GM23338 (cell line): ENCODE results near the gene RAPGEF4. TPM values are rescaled to one million over a fixed set of nuclear protein-coding genes. Genes with fewer than 3 reads are reported as not detected.

Experiments used
- ATAC-seq: fragments of 200-7000 bp; cut with Tn5 transposase; 3 replicates; pipeline ENCODE4 v1.9.1; 2020
- DNase-seq: peaks from one replicate; pipeline ENCODE4 v3.0.0-alpha.2; 2015; ENCODE audit warnings: low spot score
- H2AFZ ChIP-seq: fragments of 200-600 bp; sonication (generic); 2 replicates; pipeline ENCODE4 v1.8.0; 2016; ENCODE audit warnings: antibody characterized with exemption, mild to moderate bottlenecking, moderate library complexity
- H3F3A ChIP-seq: fragments of 200-600 bp; sonication (generic); replicated peaks from 2 replicates; pipeline ENCODE4 v1.8.0; 2017; ENCODE audit warnings: antibody characterized with exemption, mixed run types, low read depth
- H3K27ac ChIP-seq: fragments of 200-600 bp; sonication (generic); 2 replicates; pipeline ENCODE4 v1.6.1; 2016; ENCODE audit warnings: low read depth
- H3K27me3 ChIP-seq: fragments of 200-600 bp; sonication (generic); 2 replicates; pipeline ENCODE4 v1.8.0; 2016; ENCODE audit warnings: mild to moderate bottlenecking, mixed run types, moderate library complexity; ENCODE audit not compliant: insufficient read depth
- H3K36me3 ChIP-seq: fragments of 200-600 bp; sonication (generic); 2 replicates; pipeline ENCODE4 v1.8.0; 2016; ENCODE audit warnings: mild to moderate bottlenecking; ENCODE audit not compliant: insufficient read depth
- H3K4me1 ChIP-seq: fragments of 200-600 bp; sonication (generic); 2 replicates; pipeline ENCODE4 v1.8.0; 2016; ENCODE audit warnings: mild to moderate bottlenecking, moderate library complexity; ENCODE audit not compliant: insufficient read depth
- H3K4me2 ChIP-seq: fragments of 200-600 bp; sonication (generic); 2 replicates; pipeline ENCODE4 v1.7.1; 2017; ENCODE audit warnings: mixed run types
- H3K4me3 ChIP-seq: fragments of 200-600 bp; sonication (generic); 2 replicates; pipeline ENCODE4 v1.6.1; 2016; ENCODE audit warnings: mixed run types
- H3K79me2 ChIP-seq: fragments of 200-600 bp; sonication (generic); replicated peaks from 2 replicates; pipeline ENCODE4 v1.8.0; 2017; ENCODE audit warnings: mild to moderate bottlenecking; ENCODE audit not compliant: insufficient read depth
- H3K9me2 ChIP-seq: fragments of 200-600 bp; sonication (generic); 2 replicates; pipeline ENCODE4 v1.8.0; 2017; ENCODE audit not compliant: insufficient read depth
- H4K20me1 ChIP-seq: fragments of 200-600 bp; sonication (generic); replicated peaks from 2 replicates; pipeline ENCODE4 v1.8.0; 2017; ENCODE audit warnings: mild to moderate bottlenecking; ENCODE audit not compliant: insufficient read depth
- H3K27ac Mint-ChIP-seq: 2 replicates; pipeline ENCODE4 v1.8.0; 2020; ENCODE audit warnings: inconsistent platforms, mild to moderate bottlenecking, moderate library complexity, mixed read lengths
- H3K27me3 Mint-ChIP-seq: 3 replicates; pipeline ENCODE4 v1.8.0; 2022; ENCODE audit warnings: low read depth, mild to moderate bottlenecking, moderate library complexity, mixed read lengths, inconsistent platforms; ENCODE audit not compliant: insufficient read depth, poor library complexity
- H3K36me3 Mint-ChIP-seq: 3 replicates; pipeline ENCODE4 v1.8.0; 2021; ENCODE audit warnings: low read depth, mild to moderate bottlenecking, inconsistent platforms, moderate library complexity, mixed read lengths
- H3K4me1 Mint-ChIP-seq: 3 replicates; pipeline ENCODE4 v1.8.0; 2020; ENCODE audit warnings: mild to moderate bottlenecking, inconsistent platforms, mixed read lengths
- H3K4me3 Mint-ChIP-seq: 3 replicates; pipeline ENCODE4 v1.8.0; 2021; ENCODE audit warnings: moderate library complexity, mild to moderate bottlenecking, inconsistent platforms, mixed read lengths
- H3K9me3 Mint-ChIP-seq: 3 replicates; pipeline ENCODE4 v1.8.0; 2020; ENCODE audit warnings: moderate library complexity, mild to moderate bottlenecking, inconsistent platforms, mixed read lengths
- CREB1 ChIP-seq: fragments of 250-450 bp; sonication (Bioruptor Pico); IDR thresholded peaks from 2 replicates; pipeline ENCODE4 v1.5.0; 2020; ENCODE audit warnings: low read depth, mild to moderate bottlenecking, moderate library complexity
- EZH2 ChIP-seq: fragments of 200-600 bp; sonication (generic); IDR thresholded peaks from one replicate; pipeline ENCODE4 v1.8.0; 2017; ENCODE audit warnings: antibody characterized with exemption, mild to moderate bottlenecking, low read depth; ENCODE audit not compliant: unreplicated experiment
- EZH2phosphoT487 ChIP-seq: fragments of 200-600 bp; sonication (generic); IDR thresholded peaks from one replicate; pipeline ENCODE4 v1.8.1; 2018; ENCODE audit warnings: antibody characterized with exemption; ENCODE audit not compliant: unreplicated experiment
- JUNB ChIP-seq: IDR thresholded peaks from one replicate; pipeline ENCODE4 v1.6.1; 2016; ENCODE audit warnings: antibody characterized with exemption; ENCODE audit not compliant: unreplicated experiment
- NANOG ChIP-seq: IDR thresholded peaks from 2 replicates; pipeline ENCODE4 v1.6.1; 2016; ENCODE audit warnings: antibody characterized with exemption, borderline replicate concordance
- ZNF114 ChIP-seq: fragments of 250-450 bp; sonication (Bioruptor Pico); IDR thresholded peaks from 2 replicates; pipeline ENCODE4 v1.5.0; 2020; ENCODE audit warnings: mild to moderate bottlenecking, moderate library complexity
- ZNF331 ChIP-seq: fragments of 250-450 bp; sonication (Bioruptor Pico); IDR thresholded peaks from 2 replicates; pipeline ENCODE4 v1.5.0; 2020; ENCODE audit warnings: low read depth, mild to moderate bottlenecking, moderate library complexity
- polyA plus RNA-seq: library from polyadenylated mRNA; unstranded; fragments of >200 nt; fragmentation: Nextera tagmentation; extraction: Ambion mirVana; gene quantifications from 2 replicates; pipeline ENCODE4 v1.2.1, GENCODE V29; 2016
- total RNA-seq: library from RNA; depleted of rRNA; stranded (reverse); fragments of >200 nt; shearing (Covaris generic); gene quantifications from 2 replicates; pipeline ENCODE4 v1.2.3, GENCODE V29; 2014
- TF ChIP-seq, protein P1 (sequence below): fragments of 250-450 bp; sonication (Bioruptor Pico); IDR thresholded peaks from 2 replicates; pipeline ENCODE4 v1.5.0; 2020; ENCODE audit warnings: mild to moderate bottlenecking, moderate library complexity
- TF ChIP-seq, protein P2 (sequence below), 2 experiments: fragments of 200-600 bp in 1 of 2; sonication (generic) in 1 of 2; conservative IDR thresholded peaks; 2 replicates each; pipeline versions ENCODE4 v1.5.1 to v1.6.1; 2016 to 2017; ENCODE audit warnings: antibody characterized with exemption in 2 of 2, low read depth in 2 of 2, mild to moderate bottlenecking in 2 of 2, moderate library complexity in 1 of 2
- TF ChIP-seq, protein P3 (sequence below): IDR thresholded peaks from 2 replicates; pipeline ENCODE4 v1.6.1; 2016; ENCODE audit warnings: antibody characterized with exemption

Gene RAPGEF4
- total and polyA plus RNA-seq, 2 experiments from 2014 or later: 1.7 to 4.7 TPM

DNA sequence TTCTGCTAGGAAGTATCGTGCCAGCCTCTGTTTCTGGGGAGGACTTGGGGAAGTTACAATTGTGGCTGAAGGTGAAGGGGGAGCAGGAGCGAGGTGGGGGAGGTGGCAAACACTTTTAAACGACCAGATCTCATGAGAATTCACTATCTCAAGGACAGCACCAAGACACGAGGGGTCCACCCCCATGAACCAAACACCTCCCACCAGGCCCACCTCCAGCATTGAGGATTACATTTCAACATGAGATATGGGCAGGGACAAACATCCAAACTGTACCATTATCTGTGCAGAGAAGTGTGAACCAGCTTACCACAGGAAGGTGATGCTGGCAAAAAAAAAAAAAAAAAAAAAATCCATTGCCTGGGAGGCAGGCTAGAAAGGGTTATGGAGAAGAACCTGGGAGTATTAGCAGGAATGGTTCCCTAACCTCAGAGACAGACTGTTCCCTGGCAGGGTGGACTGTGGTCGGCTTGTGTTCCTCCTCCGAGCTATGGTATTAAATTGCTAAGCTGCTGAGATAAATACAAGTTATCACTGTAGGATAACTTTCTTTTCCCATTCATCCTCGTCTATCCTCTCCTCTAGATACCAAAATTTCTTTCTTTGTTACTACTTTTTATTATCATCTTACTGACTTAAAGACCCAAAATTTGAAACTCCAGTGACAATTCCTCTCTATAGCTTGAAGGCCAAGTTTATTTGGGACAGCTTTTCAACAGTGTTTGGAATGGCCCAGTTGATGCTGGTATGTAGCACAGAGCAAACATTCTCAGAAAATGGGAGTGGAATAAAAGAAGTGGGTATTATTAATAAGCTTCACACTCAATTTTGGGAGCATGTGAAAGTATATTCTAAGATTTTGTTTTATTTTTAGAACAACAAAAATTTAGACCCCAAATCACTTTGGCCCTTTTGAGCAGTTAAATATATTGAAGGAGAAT, 266.3 kb downstream of the RAPGEF4 start:
- H3K27me3 ChIP-seq: no peaks in the 10 kb centered on the region
- no peak overlapping the region for H2AFZ ChIP-seq
- Mint-ChIP-seq H3K4me3 (no peak overlapping the region), H3K4me1 (peaks cover 20% of the 10 kb centered on the region), H3K36me3 (no peaks in the 10 kb centered on the region), H3K27ac (no peak overlapping the region), H3K27me3 (peaks cover 2% of the 10 kb centered on the region), H3K9me3 (no peaks in the 10 kb centered on the region)
- no peaks in the 10 kb centered on the region for H4K20me1 ChIP-seq
- no peaks in the 10 kb centered on the region for H3F3A ChIP-seq
- H3K4me1 ChIP-seq: peaks cover 11% of the 10 kb centered on the region
- H3K36me3 ChIP-seq: no peaks in the 10 kb centered on the region
- H3K4me2 ChIP-seq: no peak overlapping the region
- H3K27ac ChIP-seq: no peak overlapping the region
- DNase-seq: no peak
- no peaks in the 10 kb centered on the region for H3K9me2 ChIP-seq
- H3K4me3 ChIP-seq: no peak overlapping the region
- no peak for ATAC-seq
- no peaks in the 10 kb centered on the region for H3K79me2 ChIP-seq
- TF ChIP-seq, protein P1, sequence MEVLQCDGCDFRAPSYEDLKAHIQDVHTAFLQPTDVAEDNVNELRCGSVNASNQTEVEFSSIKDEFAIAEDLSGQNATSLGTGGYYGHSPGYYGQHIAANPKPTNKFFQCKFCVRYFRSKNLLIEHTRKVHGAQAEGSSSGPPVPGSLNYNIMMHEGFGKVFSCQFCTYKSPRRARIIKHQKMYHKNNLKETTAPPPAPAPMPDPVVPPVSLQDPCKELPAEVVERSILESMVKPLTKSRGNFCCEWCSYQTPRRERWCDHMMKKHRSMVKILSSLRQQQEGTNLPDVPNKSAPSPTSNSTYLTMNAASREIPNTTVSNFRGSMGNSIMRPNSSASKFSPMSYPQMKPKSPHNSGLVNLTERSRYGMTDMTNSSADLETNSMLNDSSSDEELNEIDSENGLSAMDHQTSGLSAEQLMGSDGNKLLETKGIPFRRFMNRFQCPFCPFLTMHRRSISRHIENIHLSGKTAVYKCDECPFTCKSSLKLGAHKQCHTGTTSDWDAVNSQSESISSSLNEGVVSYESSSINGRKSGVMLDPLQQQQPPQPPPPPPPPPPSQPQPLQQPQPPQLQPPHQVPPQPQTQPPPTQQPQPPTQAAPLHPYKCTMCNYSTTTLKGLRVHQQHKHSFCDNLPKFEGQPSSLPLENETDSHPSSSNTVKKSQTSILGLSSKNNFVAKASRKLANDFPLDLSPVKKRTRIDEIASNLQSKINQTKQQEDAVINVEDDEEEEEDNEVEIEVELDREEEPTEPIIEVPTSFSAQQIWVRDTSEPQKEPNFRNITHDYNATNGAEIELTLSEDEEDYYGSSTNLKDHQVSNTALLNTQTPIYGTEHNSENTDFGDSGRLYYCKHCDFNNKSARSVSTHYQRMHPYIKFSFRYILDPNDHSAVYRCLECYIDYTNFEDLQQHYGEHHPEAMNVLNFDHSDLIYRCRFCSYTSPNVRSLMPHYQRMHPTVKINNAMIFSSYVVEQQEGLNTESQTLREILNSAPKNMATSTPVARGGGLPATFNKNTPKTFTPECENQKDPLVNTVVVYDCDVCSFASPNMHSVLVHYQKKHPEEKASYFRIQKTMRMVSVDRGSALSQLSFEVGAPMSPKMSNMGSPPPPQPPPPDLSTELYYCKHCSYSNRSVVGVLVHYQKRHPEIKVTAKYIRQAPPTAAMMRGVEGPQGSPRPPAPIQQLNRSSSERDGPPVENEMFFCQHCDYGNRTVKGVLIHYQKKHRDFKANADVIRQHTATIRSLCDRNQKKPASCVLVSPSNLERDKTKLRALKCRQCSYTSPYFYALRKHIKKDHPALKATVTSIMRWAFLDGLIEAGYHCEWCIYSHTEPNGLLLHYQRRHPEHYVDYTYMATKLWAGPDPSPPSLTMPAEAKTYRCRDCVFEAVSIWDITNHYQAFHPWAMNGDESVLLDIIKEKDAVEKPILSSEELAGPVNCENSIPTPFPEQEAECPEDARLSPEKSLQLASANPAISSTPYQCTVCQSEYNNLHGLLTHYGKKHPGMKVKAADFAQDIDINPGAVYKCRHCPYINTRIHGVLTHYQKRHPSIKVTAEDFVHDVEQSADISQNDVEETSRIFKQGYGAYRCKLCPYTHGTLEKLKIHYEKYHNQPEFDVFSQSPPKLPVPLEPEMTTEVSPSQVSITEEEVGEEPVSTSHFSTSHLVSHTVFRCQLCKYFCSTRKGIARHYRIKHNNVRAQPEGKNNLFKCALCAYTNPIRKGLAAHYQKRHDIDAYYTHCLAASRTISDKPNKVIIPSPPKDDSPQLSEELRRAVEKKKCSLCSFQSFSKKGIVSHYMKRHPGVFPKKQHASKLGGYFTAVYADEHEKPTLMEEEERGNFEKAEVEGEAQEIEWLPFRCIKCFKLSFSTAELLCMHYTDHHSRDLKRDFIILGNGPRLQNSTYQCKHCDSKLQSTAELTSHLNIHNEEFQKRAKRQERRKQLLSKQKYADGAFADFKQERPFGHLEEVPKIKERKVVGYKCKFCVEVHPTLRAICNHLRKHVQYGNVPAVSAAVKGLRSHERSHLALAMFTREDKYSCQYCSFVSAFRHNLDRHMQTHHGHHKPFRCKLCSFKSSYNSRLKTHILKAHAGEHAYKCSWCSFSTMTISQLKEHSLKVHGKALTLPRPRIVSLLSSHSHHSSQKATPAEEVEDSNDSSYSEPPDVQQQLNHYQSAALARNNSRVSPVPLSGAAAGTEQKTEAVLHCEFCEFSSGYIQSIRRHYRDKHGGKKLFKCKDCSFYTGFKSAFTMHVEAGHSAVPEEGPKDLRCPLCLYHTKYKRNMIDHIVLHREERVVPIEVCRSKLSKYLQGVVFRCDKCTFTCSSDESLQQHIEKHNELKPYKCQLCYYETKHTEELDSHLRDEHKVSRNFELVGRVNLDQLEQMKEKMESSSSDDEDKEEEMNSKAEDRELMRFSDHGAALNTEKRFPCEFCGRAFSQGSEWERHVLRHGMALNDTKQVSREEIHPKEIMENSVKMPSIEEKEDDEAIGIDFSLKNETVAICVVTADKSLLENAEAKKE (CRISPR knock-in tag): no peak
- no peak for TF ChIP-seq ZNF114 (CRISPR knock-in tag)

DNA sequence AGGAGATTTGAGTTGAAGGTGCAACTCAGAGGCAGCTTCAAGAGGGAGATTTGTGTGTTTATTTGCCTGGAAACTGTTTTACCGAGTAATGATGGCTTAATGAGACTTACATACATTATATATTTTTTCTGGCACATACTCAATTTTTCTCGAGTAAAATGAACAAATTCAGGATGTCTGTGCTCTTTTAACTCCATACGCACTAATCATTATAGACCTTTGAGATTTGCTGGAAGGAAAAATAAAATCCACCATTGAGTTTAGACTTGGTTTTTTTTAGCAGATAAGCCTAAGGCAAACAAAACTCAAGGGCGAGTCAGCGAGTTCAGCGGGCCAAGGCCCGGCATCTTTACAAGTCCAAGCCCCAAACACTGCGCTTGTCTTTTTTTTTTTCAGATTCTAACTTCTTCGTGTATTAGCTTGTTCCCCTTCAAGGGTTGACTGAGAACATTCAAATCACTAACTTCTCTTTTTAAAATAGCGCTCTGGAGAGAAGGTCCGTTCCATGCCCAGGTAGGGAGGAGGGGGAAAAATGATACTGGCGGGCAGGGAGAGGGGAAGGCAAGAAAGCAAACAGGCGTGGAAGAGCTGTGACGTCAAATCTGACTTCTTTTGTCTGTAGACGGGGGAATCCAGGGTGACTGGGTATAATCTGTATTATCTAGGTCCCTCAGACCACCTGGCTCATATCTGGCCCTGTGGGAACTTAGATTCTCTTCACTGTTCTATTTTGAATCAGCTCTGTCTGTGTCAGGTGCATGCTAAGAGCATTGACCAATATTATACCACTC, 267.3 kb downstream of the RAPGEF4 start:
- Histone ChIP-seq H3K36me3 (no peaks in the 10 kb centered on the region), H4K20me1 (no peaks in the 10 kb centered on the region), H3F3A (no peaks in the 10 kb centered on the region), H3K79me2 (no peaks in the 10 kb centered on the region), H3K4me1 (peaks cover 11% of the 10 kb centered on the region), H3K4me2 (peak overlapping the region; percentile 35; the same call in 1 of the 2 replicates), H3K27me3 (no peaks in the 10 kb centered on the region), H3K4me3 (no peak overlapping the region), H3K9me2 (no peaks in the 10 kb centered on the region), H3K27ac (no peak overlapping the region), H2AFZ (peak overlapping the region; percentile 61)
- peak overlapping the region; percentile 25; the same call in 1 of the 2 replicates for H3K27ac Mint-ChIP-seq
- ATAC-seq (peak; percentile 56), DNase-seq (peak; percentile 14)
- peaks cover 2% of the 10 kb centered on the region for H3K27me3 Mint-ChIP-seq
- no peak overlapping the region for H3K4me3 Mint-ChIP-seq
- no peaks in the 10 kb centered on the region for H3K9me3 Mint-ChIP-seq
- no peaks in the 10 kb centered on the region for H3K36me3 Mint-ChIP-seq
- peaks cover 20% of the 10 kb centered on the region for H3K4me1 Mint-ChIP-seq
- no peak for TF ChIP-seq CREB1 (CRISPR knock-in tag)
- TF ChIP-seq, protein P2, sequence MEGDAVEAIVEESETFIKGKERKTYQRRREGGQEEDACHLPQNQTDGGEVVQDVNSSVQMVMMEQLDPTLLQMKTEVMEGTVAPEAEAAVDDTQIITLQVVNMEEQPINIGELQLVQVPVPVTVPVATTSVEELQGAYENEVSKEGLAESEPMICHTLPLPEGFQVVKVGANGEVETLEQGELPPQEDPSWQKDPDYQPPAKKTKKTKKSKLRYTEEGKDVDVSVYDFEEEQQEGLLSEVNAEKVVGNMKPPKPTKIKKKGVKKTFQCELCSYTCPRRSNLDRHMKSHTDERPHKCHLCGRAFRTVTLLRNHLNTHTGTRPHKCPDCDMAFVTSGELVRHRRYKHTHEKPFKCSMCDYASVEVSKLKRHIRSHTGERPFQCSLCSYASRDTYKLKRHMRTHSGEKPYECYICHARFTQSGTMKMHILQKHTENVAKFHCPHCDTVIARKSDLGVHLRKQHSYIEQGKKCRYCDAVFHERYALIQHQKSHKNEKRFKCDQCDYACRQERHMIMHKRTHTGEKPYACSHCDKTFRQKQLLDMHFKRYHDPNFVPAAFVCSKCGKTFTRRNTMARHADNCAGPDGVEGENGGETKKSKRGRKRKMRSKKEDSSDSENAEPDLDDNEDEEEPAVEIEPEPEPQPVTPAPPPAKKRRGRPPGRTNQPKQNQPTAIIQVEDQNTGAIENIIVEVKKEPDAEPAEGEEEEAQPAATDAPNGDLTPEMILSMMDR (conservative IDR thresholded peaks at IDR 0.05; ENCODE audit: low read depth in 2 of 2): no peak
- no peak for TF ChIP-seq ZNF114 (CRISPR knock-in tag)
- TF ChIP-seq EZH2: no peak
- no peak for TF ChIP-seq NANOG
- no peak for TF ChIP-seq EZH2phosphoT487
- no peak for TF ChIP-seq JUNB
- TF ChIP-seq, protein P3, sequence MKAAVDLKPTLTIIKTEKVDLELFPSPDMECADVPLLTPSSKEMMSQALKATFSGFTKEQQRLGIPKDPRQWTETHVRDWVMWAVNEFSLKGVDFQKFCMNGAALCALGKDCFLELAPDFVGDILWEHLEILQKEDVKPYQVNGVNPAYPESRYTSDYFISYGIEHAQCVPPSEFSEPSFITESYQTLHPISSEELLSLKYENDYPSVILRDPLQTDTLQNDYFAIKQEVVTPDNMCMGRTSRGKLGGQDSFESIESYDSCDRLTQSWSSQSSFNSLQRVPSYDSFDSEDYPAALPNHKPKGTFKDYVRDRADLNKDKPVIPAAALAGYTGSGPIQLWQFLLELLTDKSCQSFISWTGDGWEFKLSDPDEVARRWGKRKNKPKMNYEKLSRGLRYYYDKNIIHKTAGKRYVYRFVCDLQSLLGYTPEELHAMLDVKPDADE: no peak
- TF ChIP-seq ZNF331 (CRISPR knock-in tag): no peak
